HEK293 (cell line): ENCODE results near the gene NOTCH3.

Experiments used
- CTCF ChIA-PET: fragments of 350-600 bp; formaldehyde crosslinking; extraction: SDS; loops from one replicate; lab custom pipeline; 2021; ENCODE audit warnings: antibody characterized with exemption; lab: Yijun Ruan, JAX
- POLR2A ChIA-PET: fragments of 300-600 bp; formaldehyde crosslinking; extraction: SDS; loops from one replicate; lab custom pipeline; 2020; ENCODE audit warnings: antibody characterized with exemption, inconsistent platforms; lab: Yijun Ruan, JAX
- H3K27ac ChIP-seq: fragments of 200-500 bp; sonication (Bioruptor generic); 2 replicates; pipeline ENCODE4 v1.5.1; 2014; ENCODE audit warnings: low read depth, low read length, control low read depth, inconsistent platforms; ENCODE audit errors: extremely low read depth
- H3K36me3 ChIP-seq, 2 experiments: fragments of 200-500 bp in 1 of 2; sonication (Bioruptor generic) in 1 of 2; 1 replicate in 1 of 2; 2 replicates in 1 of 2; pipeline ENCODE4 v1.5.1; 2014 to 2017; ENCODE audit warnings: inconsistent platforms in 2 of 2, low read length in 2 of 2; ENCODE audit not compliant: control insufficient read depth in 2 of 2, insufficient read depth in 1 of 2
- H3K4me1 ChIP-seq: fragments of 200-500 bp; sonication (Bioruptor generic); 2 replicates; pipeline ENCODE4 v1.5.1; 2014; ENCODE audit warnings: mild to moderate bottlenecking, low read length, inconsistent platforms; ENCODE audit not compliant: control insufficient read depth, insufficient read depth
- H3K4me3 ChIP-seq: 2 replicates; pipeline ENCODE4 v1.5.1; 2011; ENCODE audit warnings: low read depth, mild to moderate bottlenecking, control low read depth, low read length, moderate library complexity
- H3K9me3 ChIP-seq: fragments of 200-500 bp; sonication (Bioruptor generic); 2 replicates; pipeline ENCODE4 v1.5.1; 2014; ENCODE audit warnings: low read depth, low read length, inconsistent platforms; ENCODE audit not compliant: control insufficient read depth, insufficient read depth
- GLI4 ChIP-seq: fragments of 450-650 bp; formaldehyde crosslinking; IDR thresholded peaks from 2 replicates; pipeline ENCODE4 v1.5.1; 2016; ENCODE audit warnings: missing biosample characterization, missing genetic modification characterization
- KLF1 ChIP-seq: fragments of 450-650 bp; formaldehyde crosslinking; IDR thresholded peaks from 2 replicates; pipeline ENCODE4 v1.5.1; 2016; ENCODE audit warnings: missing biosample characterization, missing genetic modification characterization
- KLF8 ChIP-seq: fragments of 450-650 bp; formaldehyde crosslinking; IDR thresholded peaks from 2 replicates; pipeline ENCODE4 v1.5.1; 2016; ENCODE audit warnings: missing biosample characterization, missing genetic modification characterization
- KLF9 ChIP-seq: fragments of 450-650 bp; formaldehyde crosslinking; IDR thresholded peaks from 2 replicates; pipeline ENCODE4 v1.5.1; 2016; ENCODE audit warnings: missing biosample characterization, missing genetic modification characterization, low read depth
- MEIS1 ChIP-seq: sonication (generic); formaldehyde crosslinking; IDR thresholded peaks from 2 replicates; pipeline ENCODE4 v1.8.1; 2022; ENCODE audit warnings: missing genetic modification reagents, mild to moderate bottlenecking, borderline replicate concordance
- OSR2 ChIP-seq: fragments of 450-650 bp; formaldehyde crosslinking; IDR thresholded peaks from 2 replicates; pipeline ENCODE4 v1.5.1; 2016; ENCODE audit warnings: missing biosample characterization, missing genetic modification characterization
- PRDM10 ChIP-seq: fragments of 450-650 bp; formaldehyde crosslinking; IDR thresholded peaks from 2 replicates; pipeline ENCODE4 v1.5.1; 2016; ENCODE audit warnings: missing biosample characterization, missing genetic modification characterization
- SETDB1 ChIP-seq: IDR thresholded peaks from one replicate; pipeline ENCODE4 v1.6.1; 2017; ENCODE audit warnings: mild to moderate bottlenecking, low read length, moderate library complexity, mixed read lengths; ENCODE audit not compliant: insufficient read length
- TSHZ1 ChIP-seq: fragments of 450-650 bp; formaldehyde crosslinking; IDR thresholded peaks from 2 replicates; pipeline ENCODE4 v1.5.1; 2016; ENCODE audit warnings: missing biosample characterization, missing genetic modification characterization, borderline replicate concordance
- ZBTB8A ChIP-seq: fragments of 450-650 bp; formaldehyde crosslinking; IDR thresholded peaks from 2 replicates; pipeline ENCODE4 v1.5.1; 2016; ENCODE audit warnings: missing biosample characterization, missing genetic modification characterization
- ZNF112 ChIP-seq: fragments of 450-650 bp; formaldehyde crosslinking; IDR thresholded peaks from 2 replicates; pipeline ENCODE4 v1.5.0; 2017; ENCODE audit warnings: missing biosample characterization, missing genetic modification characterization
- ZNF132 ChIP-seq: fragments of 450-650 bp; formaldehyde crosslinking; IDR thresholded peaks from 2 replicates; pipeline ENCODE4 v1.5.1; 2017; ENCODE audit warnings: missing biosample characterization, missing genetic modification characterization, borderline replicate concordance
- ZNF148 ChIP-seq: fragments of 450-650 bp; formaldehyde crosslinking; IDR thresholded peaks from 2 replicates; pipeline ENCODE4 v1.5.0; 2017; ENCODE audit warnings: missing biosample characterization, missing genetic modification characterization, borderline replicate concordance
- ZNF202 ChIP-seq: fragments of 450-650 bp; formaldehyde crosslinking; IDR thresholded peaks from 2 replicates; pipeline ENCODE4 v1.5.1; 2016; ENCODE audit warnings: missing biosample characterization, missing genetic modification characterization, borderline replicate concordance
- ZNF239 ChIP-seq: fragments of 450-650 bp; formaldehyde crosslinking; IDR thresholded peaks from 2 replicates; pipeline ENCODE4 v1.5.1; 2016; ENCODE audit warnings: missing biosample characterization, missing genetic modification characterization
- ZNF24 ChIP-seq: fragments of 450-650 bp; formaldehyde crosslinking; IDR thresholded peaks from 2 replicates; pipeline ENCODE4 v1.5.1; 2016; ENCODE audit warnings: missing biosample characterization, missing genetic modification characterization
- ZNF248 ChIP-seq: fragments of 450-650 bp; formaldehyde crosslinking; IDR thresholded peaks from 2 replicates; pipeline ENCODE4 v1.5.1; 2017; ENCODE audit warnings: missing biosample characterization, missing genetic modification characterization
- ZNF26 ChIP-seq: fragments of 450-650 bp; formaldehyde crosslinking; IDR thresholded peaks from 2 replicates; pipeline ENCODE4 v1.5.1; 2016; ENCODE audit warnings: missing biosample characterization, missing genetic modification characterization
- ZNF292 ChIP-seq: fragments of 450-650 bp; formaldehyde crosslinking; IDR thresholded peaks from 2 replicates; pipeline ENCODE4 v1.5.1; 2016; ENCODE audit warnings: low read depth, missing biosample characterization, missing genetic modification characterization, borderline replicate concordance
- ZNF391 ChIP-seq: fragments of 450-650 bp; formaldehyde crosslinking; IDR thresholded peaks from 2 replicates; pipeline ENCODE4 v1.5.1; 2016; ENCODE audit warnings: low read depth, missing biosample characterization, missing genetic modification characterization, borderline replicate concordance
- ZNF416 ChIP-seq: fragments of 450-650 bp; formaldehyde crosslinking; IDR thresholded peaks from 2 replicates; pipeline ENCODE4 v1.5.1; 2016; ENCODE audit warnings: missing biosample characterization, missing genetic modification characterization
- ZNF561 ChIP-seq: fragments of 450-650 bp; IDR thresholded peaks from 2 replicates; pipeline ENCODE4 v1.5.1; 2018; ENCODE audit warnings: missing biosample characterization, missing genetic modification characterization, borderline replicate concordance
- ZNF704 ChIP-seq: fragments of 450-650 bp; formaldehyde crosslinking; IDR thresholded peaks from 2 replicates; pipeline ENCODE4 v1.5.1; 2016; ENCODE audit warnings: missing biosample characterization, missing genetic modification characterization
- ZSCAN5A ChIP-seq: fragments of 450-650 bp; formaldehyde crosslinking; IDR thresholded peaks from 2 replicates; pipeline ENCODE4 v1.5.1; 2016; ENCODE audit warnings: missing biosample characterization, missing genetic modification characterization

NOTCH3 gene

GRCh38 chr19:15115080-15115479 lies 85.7 kb downstream of the NOTCH3 start (continued):
- TF ChIP-seq PRDM10 (no peak), GLI4 (tag by site-specific recombination) (no peak), ZNF561 (tag by site-specific recombination) (no peak), ZNF416 (no peak), OSR2 (tag by site-specific recombination) (no peak), ZNF248 (tag by site-specific recombination) (no peak), ZNF26 (tag by site-specific recombination) (no peak)

- Histone ChIP-seq H3K4me1 (no peaks in the 10 kb centered on the region), H3K9me3 (no peaks in the 10 kb centered on the region), H3K27ac (no peak overlapping the region), H3K4me3 (no peak overlapping the region), H3K36me3 (peaks cover 0 to 91% of the 10 kb centered on the region in 2 experiments; a peak in 2 of 3 replicates)
- POLR2A ChIA-PET: interaction anchor here (0.6 to 0.7 kb wide), 2 partner anchors 11 to 20 kb away, joined by 3 to 4 read pairs; a partner anchor contains a TSS
- CTCF ChIA-PET: interaction anchor here (0.8 kb wide), 1 partner anchor 36 kb away, joined by 3 read pairs; no protein-coding TSS in a partner anchor
- TF ChIP-seq ZNF148 (tag by site-specific recombination) (no peak), ZNF112 (tag by site-specific recombination) (no peak), TSHZ1 (tag by site-specific recombination) (no peak), ZNF239 (tag by site-specific recombination) (no peak), ZNF24 (tag by site-specific recombination) (no peak), ZSCAN5A (no peak), ZNF704 (no peak), ZNF202 (tag by site-specific recombination) (no peak), ZNF391 (tag by site-specific recombination) (no peak), MEIS1 (CRISPR knock-in tag) (no peak), KLF1 (tag by site-specific recombination) (no peak), KLF9 (no peak), ZNF132 (no peak), KLF8 (tag by site-specific recombination) (no peak), SETDB1 (no peak), ZBTB8A (tag by site-specific recombination) (no peak), ZNF292 (tag by site-specific recombination) (no peak)
Observed at GRCh38 chr19:15114153-15114540, 86.6 kb downstream of the NOTCH3 start.
